GOT3 (cell line): ENCODE results near the gene IGFBP2.
A peak's percentile ranks its signal among the peaks of the same experiment; 100 is the strongest.

ENCODE experiments used
- DNase-seq: peaks from one replicate; lab custom pipeline; 2025; ENCODE audit warnings: mixed read lengths; lab: John Stamatoyannopoulos, UW

The IGFBP2 gene

DNA sequence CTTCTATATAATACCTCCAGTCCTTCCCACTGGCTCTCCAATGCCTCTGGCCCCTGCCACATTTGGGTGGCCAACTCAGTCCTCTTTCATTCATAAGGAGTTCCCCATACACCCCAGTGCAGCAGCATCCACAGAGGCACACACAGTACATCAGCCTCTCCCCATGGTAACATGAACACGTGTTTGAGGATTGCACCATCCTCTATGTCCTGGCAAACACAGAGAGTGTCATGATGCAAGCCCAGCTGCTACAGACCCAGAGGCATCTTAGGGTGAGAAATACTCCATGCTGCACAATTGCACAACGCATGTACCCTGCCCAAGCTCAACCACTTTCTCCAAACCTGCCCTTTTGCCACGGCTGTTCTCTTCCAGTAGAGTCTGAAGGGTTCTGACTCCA, 50.6 kb downstream of the IGFBP2 start:
- no peak for DNase-seq

DNA sequence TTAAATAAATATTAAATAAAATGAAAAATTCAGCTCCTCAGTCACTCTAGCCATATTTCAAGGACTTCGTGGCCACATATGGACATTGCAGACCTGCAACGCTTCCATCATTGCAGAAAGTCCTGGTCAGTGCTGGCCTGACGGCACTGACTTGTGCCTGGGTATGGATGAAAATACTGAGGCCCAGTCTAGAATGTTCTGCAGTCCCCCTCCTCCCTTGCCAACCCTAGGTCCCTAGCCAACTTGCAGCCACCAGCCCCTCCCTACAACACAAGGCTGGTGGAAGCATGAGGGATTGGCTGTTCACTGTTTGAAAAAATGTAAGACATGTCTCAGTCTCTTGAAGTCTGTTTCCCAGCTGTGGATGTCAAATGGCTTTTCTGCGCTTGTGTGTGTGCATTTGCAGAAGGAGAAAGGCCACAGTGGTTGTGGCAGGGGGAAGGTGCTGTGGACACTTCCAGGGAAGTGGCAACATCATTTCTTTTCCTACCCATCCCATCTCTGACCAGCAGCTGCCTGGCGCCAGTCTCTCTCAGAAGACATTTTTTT, 52.2 kb downstream of the IGFBP2 start:
- DNase-seq: no peak

DNA sequence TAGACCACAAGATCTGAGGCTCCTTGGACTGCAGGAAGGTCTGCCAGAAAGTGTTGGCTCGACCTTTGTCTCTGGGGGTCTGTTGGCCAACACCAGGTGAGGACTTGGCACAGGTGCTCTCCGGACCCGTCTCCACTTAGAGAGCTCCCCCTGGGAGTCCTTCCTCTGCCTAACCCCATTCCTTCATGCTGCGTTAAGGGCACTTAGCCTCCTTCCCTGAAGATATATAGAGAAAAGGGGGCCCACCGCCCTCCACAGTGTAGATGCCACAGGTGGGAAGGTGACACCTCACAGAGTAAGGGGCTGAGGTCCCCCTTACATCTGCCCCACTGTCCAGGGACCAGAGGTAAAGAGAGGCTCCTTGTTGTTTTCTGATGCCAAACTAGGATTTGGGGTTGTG, 53.9 kb downstream of the IGFBP2 start:
- no peak for DNase-seq

DNA sequence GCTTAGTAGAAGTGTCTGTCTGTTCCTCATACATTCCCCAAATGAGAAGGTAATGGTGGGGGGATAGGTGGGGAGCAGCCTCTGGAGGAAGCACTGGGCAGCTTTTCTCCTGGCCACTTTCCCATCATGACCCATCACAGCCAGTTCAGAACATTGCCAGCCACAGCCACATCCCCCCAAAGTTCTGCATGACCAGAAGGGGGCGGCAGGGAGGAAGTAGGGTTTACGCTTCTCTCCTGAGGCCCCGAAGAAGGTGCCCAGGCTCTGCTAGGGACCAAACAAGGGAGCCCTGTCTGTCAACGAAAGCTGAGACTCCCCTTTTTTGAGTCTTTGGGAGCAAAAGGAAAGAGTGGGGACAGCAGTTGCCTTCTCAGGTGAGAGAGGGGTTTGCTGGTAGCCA, 54.4 kb downstream of the IGFBP2 start:
- DNase-seq: no peak

DNA sequence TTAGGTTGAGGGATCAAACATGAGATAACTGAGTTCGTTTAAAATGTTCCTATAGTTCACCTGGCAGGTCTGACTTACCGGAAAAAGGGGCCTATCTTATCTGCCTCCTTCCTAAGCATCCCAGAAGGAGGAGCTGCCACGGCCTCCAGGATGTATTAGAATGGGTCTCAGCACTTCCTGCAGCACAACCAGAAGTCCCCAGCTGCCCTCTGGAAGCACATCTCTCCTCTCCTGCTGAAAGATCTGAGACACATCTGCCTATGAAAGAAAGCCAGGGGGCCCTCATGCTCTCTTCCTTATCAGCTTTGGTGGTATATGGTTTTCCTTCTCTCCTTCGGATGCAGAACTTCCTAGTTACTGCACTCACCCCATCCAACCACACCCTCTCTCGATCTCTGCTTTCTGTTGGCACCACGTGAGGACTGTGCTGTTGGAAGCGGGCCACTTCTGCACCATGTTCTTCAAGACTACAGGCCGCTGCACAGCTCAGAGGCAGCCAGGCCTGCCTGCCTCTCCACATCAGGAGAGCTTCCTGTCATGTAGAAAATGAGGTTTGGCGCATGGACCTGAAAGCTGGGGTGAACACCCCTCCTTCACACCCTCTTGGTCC, 55.6 kb downstream of the IGFBP2 start:
- no peak for DNase-seq

DNA sequence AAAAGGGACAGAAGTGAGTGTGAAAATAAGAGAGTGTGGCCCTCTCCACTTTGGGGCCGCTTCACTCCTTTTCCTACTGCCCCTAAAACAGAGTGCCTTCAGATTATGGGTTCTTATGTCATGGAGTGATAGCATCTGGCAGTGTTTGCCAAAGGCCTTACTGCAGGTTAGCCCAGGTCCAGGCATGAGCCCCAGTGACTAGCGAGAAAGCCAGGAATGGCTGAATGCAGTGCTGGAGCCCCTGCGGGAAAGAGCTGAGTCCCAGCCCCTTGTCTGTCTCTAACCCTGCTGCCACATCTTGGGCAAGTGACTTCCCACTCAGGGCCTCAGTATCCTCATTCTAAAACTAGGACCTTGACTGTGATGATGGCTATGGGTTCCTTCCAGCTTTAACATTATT, 56.2 kb downstream of the IGFBP2 start:
- DNase-seq: no peak

DNA sequence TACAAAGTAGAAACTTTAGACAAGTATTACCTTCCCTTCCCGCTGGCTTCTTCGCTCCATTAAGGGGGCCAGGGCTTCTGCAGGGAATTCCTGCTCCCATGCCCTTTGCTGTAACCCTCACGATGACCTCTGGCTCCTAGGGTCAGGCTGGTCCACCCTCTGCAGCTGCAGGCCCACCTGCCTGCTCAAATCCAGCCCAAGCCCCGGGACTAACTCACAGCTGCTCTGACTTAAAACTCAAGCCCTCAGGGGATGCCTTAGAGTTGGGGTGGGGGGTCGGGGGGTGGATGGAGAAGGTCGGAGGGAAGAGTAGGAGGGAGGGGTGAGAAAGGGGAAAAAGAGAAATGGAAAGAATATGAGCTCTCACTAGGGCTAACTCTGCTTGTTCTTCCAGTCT, 57.2 kb downstream of the IGFBP2 start:
- DNase-seq: no peak

DNA sequence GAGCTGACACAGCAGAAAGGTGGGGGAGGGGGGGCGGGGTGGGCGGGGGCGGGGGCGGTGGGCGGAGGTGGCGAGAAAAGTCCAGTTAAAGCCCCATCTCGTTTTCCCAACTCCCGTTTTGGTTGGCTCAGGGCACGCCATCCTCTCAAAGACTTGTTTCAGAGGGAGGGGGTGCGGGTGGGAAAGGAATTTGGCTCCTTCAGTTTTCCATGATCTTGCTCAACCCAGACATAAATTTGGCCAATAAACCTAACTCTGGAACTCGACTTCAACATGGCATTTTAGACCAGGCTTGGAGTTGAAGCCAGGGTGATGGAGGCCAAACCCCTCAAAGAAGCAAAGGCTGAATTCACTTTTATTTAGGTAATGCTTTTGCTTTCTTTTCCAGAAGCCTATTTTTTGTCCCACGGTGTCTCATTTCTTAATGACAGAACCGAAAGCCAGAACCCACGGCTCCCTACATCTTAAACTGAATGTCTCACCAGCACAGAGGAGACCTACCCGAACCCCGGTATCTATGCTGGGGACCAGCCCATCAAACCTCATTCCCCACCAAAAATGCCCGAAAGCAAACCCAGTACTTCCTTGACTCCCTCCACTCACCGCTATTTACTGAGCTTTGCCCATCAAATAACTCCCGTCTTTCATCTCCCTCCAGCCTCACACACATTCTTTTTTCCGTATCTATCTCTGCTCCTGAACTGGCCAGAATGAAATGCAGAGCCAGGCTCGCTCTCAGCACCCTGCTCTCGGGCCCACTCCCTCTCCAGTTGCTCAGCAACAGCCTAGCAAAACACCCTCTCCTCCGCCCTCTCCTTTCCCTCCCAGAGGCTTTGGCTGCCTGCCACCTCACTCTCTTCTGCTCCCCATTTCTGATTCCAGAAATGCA, 57.9 kb downstream of the IGFBP2 start:
- DNase-seq: no peak

DNA sequence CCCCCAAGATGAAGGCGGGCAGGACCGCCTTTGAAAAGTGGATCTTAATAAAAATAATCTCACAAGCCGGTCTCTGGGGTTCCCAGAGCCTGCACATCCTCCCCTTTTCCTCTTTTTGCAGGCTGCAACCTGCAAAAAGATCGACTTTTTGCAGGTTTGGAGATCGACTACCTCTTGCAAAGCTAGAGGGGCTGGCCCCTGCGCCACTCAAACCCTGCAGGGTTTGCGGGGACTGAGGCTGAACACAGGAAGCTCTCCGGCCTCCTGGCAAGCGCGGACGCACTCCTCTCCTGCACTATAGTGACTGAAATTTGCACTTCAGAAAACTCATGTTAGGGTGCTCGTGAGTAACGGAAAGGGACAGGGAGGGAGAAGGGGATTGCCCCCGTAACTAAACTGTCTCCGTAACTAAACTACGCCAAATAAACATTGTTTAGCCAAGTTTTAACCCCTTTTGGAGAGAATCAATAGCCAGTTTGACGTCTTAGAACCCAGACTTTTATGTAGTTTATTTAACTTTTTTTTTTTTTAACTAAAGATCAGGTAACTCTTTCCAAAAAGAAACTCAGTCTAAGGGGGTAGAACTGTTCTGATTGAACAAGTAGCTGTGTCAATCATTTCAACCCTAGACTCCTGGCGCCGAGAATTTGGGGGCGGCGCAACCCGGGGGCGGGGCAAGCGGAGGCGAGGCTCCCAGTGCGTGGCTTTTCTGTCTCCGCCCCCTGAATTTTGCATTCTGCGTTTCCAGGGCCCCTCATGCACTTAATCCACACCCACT, 59.6 kb downstream of the IGFBP2 start:
- DNase-seq: no peak

DNA sequence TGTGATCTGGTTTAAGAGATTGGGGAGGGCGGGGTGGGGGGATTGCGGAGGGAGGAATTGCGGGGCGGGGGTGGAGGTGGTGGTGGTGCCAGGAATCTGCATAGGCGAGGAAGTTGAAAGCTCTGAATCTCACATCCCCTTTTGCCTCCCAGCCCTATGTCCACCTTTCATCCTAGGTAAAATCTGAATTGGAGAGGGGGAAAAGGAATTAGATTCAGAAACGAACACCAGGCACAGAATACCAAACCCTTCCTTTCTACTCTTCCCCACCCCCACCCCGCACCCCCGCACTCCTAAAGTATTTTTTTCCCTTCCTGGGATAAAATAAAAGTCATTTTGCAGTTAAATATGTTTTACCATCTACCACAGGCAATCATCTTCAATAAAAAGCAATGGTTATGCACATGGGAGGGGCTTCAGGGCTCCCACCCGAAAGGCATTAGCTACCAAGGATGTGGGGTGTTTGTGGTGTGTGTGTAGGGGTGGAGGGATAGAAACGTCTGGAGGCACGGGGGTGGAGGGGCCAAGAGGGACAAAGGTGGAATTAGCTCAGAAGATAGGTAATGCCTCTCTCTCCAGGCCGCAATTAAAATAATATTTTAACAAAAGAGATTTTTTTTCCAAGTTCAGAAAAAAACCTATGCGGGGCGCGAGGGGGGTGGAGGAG, 60.3 kb downstream of the IGFBP2 start:
- DNase-seq: no peak

DNA sequence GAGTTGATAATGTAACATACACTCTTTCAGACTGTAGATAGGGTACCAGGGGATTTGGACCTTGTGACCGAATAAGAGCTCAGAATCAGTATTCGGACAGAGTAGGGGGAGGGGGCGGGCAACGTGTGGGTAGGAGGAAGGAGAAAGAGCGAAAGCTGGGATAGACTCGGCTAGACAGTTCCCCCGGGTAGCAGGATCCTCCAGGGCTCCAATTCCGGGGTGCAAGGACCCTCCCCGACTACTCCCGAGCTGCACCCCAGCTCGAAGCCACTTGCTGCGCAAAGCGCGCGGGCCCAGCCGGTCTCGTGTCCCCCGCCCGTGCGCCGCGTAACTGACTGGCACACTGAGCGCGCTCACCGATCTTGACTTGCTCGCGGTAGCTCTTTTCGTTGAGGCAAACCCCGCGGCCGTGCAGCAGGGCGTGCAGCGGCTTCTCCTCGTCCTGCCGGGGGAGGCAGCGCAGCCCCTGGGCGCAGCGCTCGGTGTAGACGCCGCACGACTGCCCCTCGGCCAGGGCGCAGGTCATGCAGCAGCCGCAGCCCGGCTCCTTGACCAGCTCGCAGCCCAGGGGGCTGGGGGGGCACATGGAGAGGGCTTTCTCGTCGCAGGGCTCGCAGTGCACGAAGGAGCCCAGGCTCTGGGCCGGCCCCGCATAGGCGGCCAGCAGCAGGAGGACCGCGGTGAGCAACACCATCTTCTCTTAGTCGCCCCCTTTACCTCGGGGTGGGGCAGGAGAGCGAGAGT, 61.0 kb downstream of the IGFBP2 start:
- no peak for DNase-seq

DNA sequence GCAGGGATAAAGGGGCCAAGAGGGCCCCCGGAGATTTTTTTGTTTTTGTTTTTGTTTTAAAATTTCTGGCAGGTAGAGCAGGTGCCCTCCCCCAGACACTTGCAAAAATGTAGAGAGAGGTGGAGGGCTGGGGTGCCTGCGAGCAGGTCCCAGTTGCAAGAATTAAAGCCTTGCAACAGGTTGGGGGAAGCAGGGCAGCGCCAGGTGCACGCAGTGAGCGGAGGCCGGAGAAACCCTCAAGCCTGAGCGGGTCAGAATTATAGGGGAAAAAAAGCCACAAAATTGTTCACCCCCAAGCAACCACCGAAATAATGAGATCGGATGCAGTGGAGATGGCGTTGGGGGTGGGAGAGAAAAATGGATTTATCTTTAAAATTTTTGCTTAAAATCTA, 61.6 kb downstream of the IGFBP2 start:
- DNase-seq: no peak

DNA sequence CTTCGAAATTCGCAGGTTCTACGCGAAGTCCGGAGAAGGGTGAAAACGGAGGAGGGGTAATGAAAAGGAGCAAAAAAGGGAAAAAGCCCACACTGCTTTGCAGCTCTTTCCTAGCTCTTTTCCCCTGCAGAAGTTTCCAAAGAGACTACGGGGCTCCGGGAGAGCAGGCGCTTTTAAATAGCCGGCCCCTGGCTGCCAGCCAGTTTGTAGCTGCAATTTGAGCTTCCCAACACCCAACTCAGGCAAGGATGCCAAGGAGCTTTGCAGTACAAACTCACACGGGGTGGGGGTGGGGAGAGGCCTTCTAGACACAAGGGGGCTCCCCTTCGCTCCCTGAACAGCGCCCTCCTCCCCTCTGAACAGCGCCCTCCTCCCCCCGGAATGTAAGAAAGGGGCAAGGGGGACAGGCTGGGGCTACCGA, 62.2 kb downstream of the IGFBP2 start, which contains the start of gene IGFBP5:
TSS of gene IGFBP5 (minus strand) at position 149 of the 421 bp plus-strand sequence. CDS start 774 bp downstream, outside the sequence.
- DNase-seq: peak; percentile 25

DNA sequence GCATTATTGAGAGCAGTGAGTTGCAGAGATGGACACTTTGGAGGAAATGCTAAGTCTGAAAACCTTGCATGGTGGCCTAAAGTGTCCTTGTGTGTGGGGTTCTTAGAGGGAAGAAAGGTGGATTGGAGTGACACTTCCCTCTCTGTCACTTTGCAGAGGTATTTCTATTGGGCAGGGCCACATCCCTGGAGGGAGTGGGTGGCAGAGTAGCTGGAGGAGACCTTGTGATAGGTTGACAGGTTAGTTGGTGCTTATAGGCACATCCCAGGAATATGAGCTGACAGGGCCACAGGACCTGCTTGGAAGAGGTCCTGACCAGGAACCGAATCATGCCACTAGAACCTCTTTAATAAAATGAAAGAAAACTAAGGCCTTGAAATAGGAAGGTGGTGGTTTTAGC, 63.1 kb downstream of the IGFBP2 start:
- DNase-seq: no peak

DNA sequence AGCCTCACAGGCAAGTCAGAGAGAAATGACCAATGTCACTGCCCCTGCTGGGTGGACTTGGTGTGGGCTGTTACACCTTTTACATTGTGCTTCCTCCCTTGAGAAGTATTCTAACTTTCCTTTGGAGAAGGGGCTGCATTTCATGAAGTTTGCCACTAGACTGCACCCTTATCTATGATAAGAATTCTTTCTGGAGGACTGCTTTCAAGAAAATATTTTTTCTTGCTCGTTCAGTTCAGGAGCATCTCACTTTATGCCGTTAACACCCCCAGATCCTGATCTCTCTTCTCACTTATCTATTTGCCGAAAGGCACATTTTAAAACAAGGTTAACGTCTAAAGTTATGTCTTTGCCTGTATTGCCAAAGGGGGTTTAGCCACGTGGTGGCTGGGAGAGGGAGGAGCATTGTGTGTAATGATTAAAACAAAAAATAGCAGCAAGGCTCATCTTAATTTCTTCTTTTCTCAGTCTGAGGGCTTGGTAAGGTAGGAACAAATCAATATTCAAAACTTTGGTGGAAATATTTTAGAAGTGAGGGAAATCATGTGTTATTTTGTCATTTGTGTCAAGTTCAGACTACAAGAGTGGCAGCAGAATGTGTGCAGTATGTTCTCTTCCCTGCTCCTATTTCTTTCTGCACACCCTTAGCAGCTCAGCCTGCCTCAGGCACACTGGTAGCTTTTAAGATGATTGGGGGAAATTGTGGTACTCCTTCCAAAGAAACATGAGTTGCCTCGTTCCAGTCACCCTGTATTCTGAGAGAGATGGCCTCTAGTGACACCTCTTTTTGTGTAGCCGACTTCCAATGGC, 63.7 kb downstream of the IGFBP2 start:
- no peak for DNase-seq

DNA sequence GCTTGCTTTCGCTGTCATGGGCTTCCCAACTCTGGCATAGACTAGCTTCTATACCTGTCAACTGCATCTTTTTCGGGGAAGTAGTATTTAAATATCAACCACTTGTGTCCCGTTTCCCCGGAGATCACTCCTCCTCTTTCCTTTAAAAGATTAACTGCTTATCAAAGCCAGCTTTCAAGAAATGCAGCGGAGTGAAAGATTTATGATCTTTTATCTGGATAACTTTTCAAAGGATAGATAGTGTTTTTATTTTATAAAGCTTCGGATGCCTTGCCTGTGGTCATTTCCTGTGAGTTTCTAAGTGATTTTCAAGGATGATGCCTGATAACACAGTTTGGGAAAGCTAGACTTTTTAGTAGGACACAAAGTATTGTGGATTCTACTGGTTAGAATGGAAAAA, 65.1 kb downstream of the IGFBP2 start:
- no peak for DNase-seq

DNA sequence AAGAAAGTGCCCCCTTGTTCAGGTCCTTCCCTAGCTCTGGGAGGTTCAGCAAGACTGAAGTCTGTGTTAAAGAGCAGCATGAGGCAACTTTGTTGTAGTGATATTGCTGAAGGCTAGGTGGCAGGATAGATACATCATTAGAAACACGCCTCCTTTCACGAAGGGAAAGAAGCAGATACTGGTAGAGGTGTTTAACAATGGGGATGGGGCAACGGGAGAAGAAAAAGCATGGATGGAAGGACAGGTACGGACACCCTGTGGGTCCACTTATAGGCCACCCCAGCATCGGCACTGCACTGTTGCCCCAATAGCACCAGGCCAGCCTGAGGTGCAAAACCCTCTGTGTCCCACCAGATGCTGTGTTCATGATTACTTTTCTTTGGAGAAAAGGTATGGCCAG, 65.7 kb downstream of the IGFBP2 start:
- DNase-seq: no peak

DNA sequence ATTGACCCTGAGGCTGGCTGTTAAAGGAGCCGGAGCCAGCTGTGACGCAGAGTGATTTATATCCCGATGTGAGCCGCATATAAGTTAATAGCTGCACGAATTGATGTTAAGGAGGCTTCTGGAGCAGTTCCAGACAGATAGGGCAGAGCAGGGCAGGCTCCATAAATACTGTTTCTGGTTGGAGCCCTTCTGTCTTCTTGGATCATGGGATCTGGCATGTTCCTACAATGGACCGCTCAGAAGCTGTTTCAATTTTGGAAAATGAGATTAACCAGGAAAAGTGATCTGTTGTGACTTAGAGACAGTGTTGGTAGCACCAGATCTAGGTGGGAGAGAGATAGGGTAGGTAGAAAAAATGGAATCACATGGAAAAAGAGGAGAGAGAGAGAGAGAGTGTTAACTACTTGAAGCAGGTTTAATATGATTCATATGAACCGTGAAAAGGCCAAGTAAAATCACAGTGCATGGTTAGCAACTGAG, 66.9 kb downstream of the IGFBP2 start:
- no peak for DNase-seq

DNA sequence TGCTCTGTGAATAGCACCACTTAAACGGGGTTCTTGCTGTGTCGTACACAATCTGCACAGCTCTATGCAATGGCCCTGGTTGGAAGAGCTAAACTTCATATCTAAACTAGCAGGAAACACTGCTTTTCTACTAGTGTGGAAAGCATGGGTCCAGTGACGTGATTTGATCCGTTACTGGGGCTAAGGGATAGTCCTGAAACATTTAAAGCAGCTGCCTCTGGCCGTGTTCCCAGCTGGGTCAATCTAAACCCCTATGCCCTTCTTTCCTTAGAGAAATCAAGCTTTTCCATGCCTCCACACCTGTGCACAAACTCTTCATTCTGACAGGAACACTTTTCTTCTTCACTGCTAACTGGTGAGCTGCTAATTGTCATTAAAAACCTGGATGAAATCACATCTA, 67.6 kb downstream of the IGFBP2 start:
- DNase-seq: no peak

DNA sequence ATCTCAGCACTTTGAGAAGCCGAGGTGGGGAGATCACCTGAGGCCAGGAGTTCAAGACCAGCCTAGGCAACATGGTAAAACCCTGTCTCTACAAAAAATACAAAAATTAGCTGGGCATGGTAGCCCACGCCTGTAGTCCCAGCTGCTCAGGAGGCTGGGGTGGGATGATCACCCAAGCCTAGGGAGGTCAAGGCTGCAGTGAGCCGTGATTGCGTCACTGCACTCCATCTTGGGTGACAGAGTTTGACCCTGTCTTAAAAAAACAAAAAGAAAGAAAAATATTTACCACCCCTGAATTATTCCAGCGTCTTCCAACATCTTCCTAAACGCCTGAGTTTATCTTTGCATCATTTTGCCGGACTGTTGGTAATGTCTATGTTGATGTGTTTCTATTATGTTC, 68.3 kb downstream of the IGFBP2 start:
- DNase-seq: no peak
